Measurements from ENCODE around the gene CEMIP. TPM values are rescaled to one million over a fixed set of nuclear protein-coding genes. Genes with fewer than 3 reads are reported as not detected.
"Not testable (repeated sequence)": the region's sequence is repeated elsewhere in the genome, so short reads cannot be mapped to it uniquely, and the experiment has no call there.

CEMIP gene
- total and polyA plus RNA-seq, 12 donors = 0.01 to 1.9 (median 0.23) TPM; not detected in 1

DNA sequence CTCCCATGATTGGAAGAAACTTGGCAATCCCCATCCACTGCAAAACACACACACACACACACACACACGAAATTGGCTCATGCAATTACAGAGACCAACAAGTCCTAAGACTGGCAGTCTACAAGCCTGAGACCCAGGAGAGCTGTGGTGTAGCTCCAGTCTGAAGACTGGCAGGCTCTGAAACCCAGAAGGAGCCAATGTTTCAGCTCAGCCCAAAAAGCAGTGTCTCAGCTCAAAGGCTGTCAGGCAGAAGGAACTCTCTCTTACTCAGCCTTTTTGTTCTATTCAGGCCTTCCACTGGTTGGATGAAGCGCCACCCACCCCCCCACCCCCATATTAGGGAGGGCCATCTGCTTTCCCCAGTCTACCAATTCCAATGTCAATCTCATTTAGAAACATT lies 178.4 kb downstream of the CEMIP start:
- 80 to 85% methylated on average over 2 of the region's 2 CpGs for WGBS, 2 donors
- intact Hi-C loops (cut with DNase I) = loop anchor here in 2 of 10 donors (10.0 kb wide), 2 partner anchors 163 to 493 kb away; no protein-coding TSS in a partner anchor
- H3K36me3 ChIP-seq = peaks cover 0 to 41% (median 13%) of the 10 kb centered on the region in 9 donors
- TF ChIP-seq, protein P1, sequence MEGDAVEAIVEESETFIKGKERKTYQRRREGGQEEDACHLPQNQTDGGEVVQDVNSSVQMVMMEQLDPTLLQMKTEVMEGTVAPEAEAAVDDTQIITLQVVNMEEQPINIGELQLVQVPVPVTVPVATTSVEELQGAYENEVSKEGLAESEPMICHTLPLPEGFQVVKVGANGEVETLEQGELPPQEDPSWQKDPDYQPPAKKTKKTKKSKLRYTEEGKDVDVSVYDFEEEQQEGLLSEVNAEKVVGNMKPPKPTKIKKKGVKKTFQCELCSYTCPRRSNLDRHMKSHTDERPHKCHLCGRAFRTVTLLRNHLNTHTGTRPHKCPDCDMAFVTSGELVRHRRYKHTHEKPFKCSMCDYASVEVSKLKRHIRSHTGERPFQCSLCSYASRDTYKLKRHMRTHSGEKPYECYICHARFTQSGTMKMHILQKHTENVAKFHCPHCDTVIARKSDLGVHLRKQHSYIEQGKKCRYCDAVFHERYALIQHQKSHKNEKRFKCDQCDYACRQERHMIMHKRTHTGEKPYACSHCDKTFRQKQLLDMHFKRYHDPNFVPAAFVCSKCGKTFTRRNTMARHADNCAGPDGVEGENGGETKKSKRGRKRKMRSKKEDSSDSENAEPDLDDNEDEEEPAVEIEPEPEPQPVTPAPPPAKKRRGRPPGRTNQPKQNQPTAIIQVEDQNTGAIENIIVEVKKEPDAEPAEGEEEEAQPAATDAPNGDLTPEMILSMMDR (IDR thresholded peaks at IDR 0.05) = no peak
- H3K27me3 ChIP-seq = no peaks in the 10 kb centered on the region
- ATAC-seq (no peak), DNase-seq (no peak)
- H3K27ac ChIP-seq = no peak overlapping the region
- peaks cover 0 to 11% (median 0%) of the 10 kb centered on the region in 9 donors for H3K4me1 ChIP-seq
- no peak overlapping the region for H3K4me3 ChIP-seq
- H3K9me3 ChIP-seq = peaks cover 0 to 8% (median 0%) of the 10 kb centered on the region in 11 donors

DNA sequence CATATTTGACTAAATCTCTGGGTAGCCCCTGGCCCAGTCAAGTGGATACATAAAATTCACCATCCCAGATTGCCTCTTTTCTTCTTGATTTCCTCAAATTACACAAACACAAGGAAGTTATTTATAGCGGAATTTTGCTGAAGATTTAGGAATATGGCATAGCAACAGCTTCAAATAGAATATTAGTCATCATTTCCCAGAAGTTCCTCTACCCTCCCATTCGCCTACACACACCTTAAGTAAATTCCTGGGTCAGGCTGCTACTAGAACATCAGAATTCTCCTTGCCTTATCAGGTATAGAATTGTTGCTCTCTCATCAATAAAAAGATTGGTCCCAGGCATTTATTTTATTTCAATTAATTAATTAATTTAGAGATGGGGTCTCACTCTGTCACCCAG lies 178.8 kb downstream of the CEMIP start:
- Histone ChIP-seq H3K4me1 (peaks cover 0 to 11% (median 0%) of the 10 kb centered on the region in 9 donors), H3K36me3 (peaks cover 0 to 39% (median 13%) of the 10 kb centered on the region in 9 donors), H3K4me3 (no peak overlapping the region), H3K9me3 (peaks cover 0 to 8% (median 0%) of the 10 kb centered on the region in 11 donors), H3K27ac (no peak overlapping the region), H3K27me3 (no peaks in the 10 kb centered on the region)
- TF ChIP-seq, protein P1 (IDR thresholded peaks at IDR 0.05) = no peak
- WGBS, 2 donors = 92 to 94% methylated on average over 2 of the region's 2 CpGs
- no peak for ATAC-seq
- DNase-seq = no peak
- intact Hi-C loops (cut with DNase I) = loop anchor here in 2 of 10 donors (10.0 kb wide), 2 partner anchors 163 to 493 kb away; no protein-coding TSS in a partner anchor

DNA sequence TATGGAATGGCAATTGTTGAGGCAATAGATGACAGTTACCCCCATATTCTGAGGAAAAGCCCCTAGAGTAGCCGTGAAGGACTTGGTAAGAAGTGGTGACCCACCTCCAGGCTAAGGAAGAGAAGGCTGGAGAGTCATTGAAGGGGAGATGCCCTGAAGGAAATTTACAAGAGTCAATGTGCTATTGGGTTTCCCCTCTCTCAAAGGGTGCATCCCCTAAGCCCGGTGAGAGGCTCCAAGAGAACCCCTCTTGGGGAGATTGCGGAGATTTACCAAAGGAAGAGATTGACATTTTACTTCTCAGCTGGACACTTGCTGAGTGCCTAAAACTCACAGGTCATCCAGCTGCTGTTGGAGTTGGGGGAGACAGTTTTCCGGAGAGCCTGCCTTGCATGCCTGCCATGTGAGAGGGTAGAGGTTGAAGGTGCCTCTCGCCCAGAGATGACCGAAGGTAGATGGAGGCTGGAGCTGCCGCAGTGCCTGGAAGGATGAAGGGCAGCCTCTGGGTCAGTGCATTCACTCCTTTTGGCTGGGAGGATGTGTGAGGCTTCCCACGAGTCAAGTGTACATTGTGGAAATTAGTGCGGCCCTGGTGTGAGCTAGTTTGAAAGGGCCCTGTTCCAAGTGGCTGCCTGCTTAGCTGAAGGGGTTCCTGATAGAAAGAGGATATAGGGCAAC lies 179.8 kb downstream of the CEMIP start:
- H3K9me3 ChIP-seq = peaks cover 0 to 8% (median 0%) of the 10 kb centered on the region in 11 donors
- WGBS, 2 donors = 98 to 99% methylated on average over 9 of the region's 9 CpGs
- no peak overlapping the region for H3K4me3 ChIP-seq
- DNase-seq (no peak), ATAC-seq (no peak)
- no peaks in the 10 kb centered on the region for H3K27me3 ChIP-seq
- intact Hi-C loops (cut with DNase I) = loop anchor here in 2 of 10 donors (10.0 kb wide), 2 partner anchors 164 to 494 kb away; no protein-coding TSS in a partner anchor
- TF ChIP-seq, protein P1 (IDR thresholded peaks at IDR 0.05) = no peak
- H3K36me3 ChIP-seq = peaks cover 0 to 35% (median 13%) of the 10 kb centered on the region in 9 donors
- no peak overlapping the region for H3K27ac ChIP-seq
- peaks cover 0 to 11% (median 0%) of the 10 kb centered on the region in 9 donors for H3K4me1 ChIP-seq

DNA sequence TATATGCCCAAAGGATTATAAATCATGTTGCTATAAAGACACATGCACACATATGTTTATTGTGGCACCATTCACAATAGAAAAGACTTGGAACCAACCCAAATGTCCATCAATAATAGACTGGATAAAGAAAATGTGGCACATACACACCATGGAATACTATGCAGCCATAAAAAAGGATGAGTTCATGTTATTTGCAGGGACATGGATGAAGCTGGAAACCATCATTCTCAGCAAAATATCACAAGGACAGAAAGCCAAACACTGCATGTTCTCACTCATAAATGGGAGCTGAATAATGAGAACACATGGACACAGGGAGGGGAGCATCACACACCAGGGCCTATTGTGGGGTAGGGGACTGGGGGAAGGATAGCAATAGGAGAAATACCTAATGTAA lies 186.3 kb downstream of the CEMIP start:
- not testable (repeated sequence) for ATAC-seq

More for the DNA sequence above, 186.3 kb downstream of the CEMIP start:
- H3K4me3 ChIP-seq, H3K27me3 ChIP-seq, H3K4me1 ChIP-seq, DNase-seq, H3K27ac ChIP-seq: not testable (repeated sequence)
- Histone ChIP-seq H3K36me3 (peaks cover 0 to 41% (median 0%) of the 10 kb centered on the region in 9 donors), H3K9me3 (peaks cover 0 to 23% (median 0%) of the 10 kb centered on the region in 11 donors)
- intact Hi-C loops (cut with DNase I) = loop anchor here in 6 of 10 donors (5.0 kb wide), 5 partner anchors 183 to 508 kb away; partner anchors contain the start of gene CEMIP (in 2 of the 6)

All from heart right ventricle (tissue), 16 donors.